GM12878 (cell line): ENCODE data around the gene SLC15A1. TPM values are rescaled to one million over a fixed set of nuclear protein-coding genes. Genes with fewer than 3 reads are reported as not detected.

ENCODE experiments used
- CBX5 ChIP-seq: sonication (generic); IDR thresholded peaks from 2 replicates; pipeline ENCODE4 v1.6.1; 2016; ENCODE audit warnings: low read depth, moderate library complexity, mild to moderate bottlenecking, inconsistent platforms
- CREB1 ChIP-seq: IDR thresholded peaks from 2 replicates; pipeline ENCODE4 v1.6.1; 2012; ENCODE audit warnings: low read depth, mild to moderate bottlenecking, inconsistent platforms
- E2F8 ChIP-seq: fragments of 450-650 bp; IDR thresholded peaks from 2 replicates; pipeline ENCODE4 v1.6.1; 2018; ENCODE audit warnings: mild to moderate bottlenecking, low read depth, moderate library complexity; ENCODE audit not compliant: partially characterized antibody
- EP300 ChIP-seq, 2 experiments: fragments of 150-350 bp in 1 of 2; IDR thresholded peaks; 2 replicates each; pipeline ENCODE4 v1.6.1; 2011 to 2012; ENCODE audit warnings: low read depth in 2 of 2, low read length in 2 of 2, borderline replicate concordance in 1 of 2, improper control_type of control experiment in 1 of 2, inconsistent platforms in 1 of 2; ENCODE audit not compliant: control insufficient read depth in 1 of 2
- IKZF1 ChIP-seq: fragments of 450-650 bp; conservative IDR thresholded peaks from 2 replicates; pipeline ENCODE4 v1.6.1; 2017; ENCODE audit warnings: antibody characterized with exemption, mild to moderate bottlenecking
- PKNOX1 ChIP-seq: fragments of 450-650 bp; IDR thresholded peaks from 2 replicates; pipeline ENCODE4 v1.6.1; 2016; ENCODE audit warnings: mild to moderate bottlenecking
- TCF7 ChIP-seq: IDR thresholded peaks from 2 replicates; pipeline ENCODE4 v1.6.1; 2014; ENCODE audit warnings: antibody characterized with exemption, borderline replicate concordance
- WRNIP1 ChIP-seq: IDR thresholded peaks from 2 replicates; pipeline ENCODE4 v1.6.1; 2011; ENCODE audit warnings: low read depth, low read length, improper control_type of control experiment, borderline replicate concordance
- polyA plus RNA-seq, 11 experiments: library from polyadenylated mRNA; depleted of rRNA in 4 of 11; unstranded in 6 of 11; stranded (reverse) in 5 of 11; fragments of >200 nt; fragmentation: Nextera tagmentation in 4 of 11; fragmentation: Illumina TruSeq in 1 of 11; extraction: Ambion mirVana in 4 of 11; extraction: Trizol in 1 of 11; gene quantifications; 1 replicate in 1 of 11; 2 replicates in 10 of 11; pipeline versions ENCODE4 v1.2.1 to v1.2.3, GENCODE V29; 2011 to 2016; ENCODE audit warnings: inconsistent platforms in 2 of 11, missing spikeins in 2 of 11, low read depth in 1 of 11
- total RNA-seq, 4 experiments: library from RNA; depleted of rRNA in 3 of 4; stranded (reverse); fragments of >200 nt in 3 of 4; fragmentation: Illumina TruSeq in 1 of 4; extraction: Trizol in 1 of 4; gene quantifications; 2 replicates each; pipeline versions ENCODE4 v1.2.1 to v1.2.3, GENCODE V29; 2013 to 2021
- TF ChIP-seq, protein P1 (sequence below): fragments of 450-650 bp; IDR thresholded peaks from 2 replicates; pipeline ENCODE4 v1.6.1; 2017; ENCODE audit warnings: low read depth, mild to moderate bottlenecking, moderate library complexity

The SLC15A1 gene
- total and polyA plus RNA-seq, 10 of the 15 experiments (the other 5 are each of a cell fraction or from before 2014, with no cell fraction given) = not detected

DNA sequence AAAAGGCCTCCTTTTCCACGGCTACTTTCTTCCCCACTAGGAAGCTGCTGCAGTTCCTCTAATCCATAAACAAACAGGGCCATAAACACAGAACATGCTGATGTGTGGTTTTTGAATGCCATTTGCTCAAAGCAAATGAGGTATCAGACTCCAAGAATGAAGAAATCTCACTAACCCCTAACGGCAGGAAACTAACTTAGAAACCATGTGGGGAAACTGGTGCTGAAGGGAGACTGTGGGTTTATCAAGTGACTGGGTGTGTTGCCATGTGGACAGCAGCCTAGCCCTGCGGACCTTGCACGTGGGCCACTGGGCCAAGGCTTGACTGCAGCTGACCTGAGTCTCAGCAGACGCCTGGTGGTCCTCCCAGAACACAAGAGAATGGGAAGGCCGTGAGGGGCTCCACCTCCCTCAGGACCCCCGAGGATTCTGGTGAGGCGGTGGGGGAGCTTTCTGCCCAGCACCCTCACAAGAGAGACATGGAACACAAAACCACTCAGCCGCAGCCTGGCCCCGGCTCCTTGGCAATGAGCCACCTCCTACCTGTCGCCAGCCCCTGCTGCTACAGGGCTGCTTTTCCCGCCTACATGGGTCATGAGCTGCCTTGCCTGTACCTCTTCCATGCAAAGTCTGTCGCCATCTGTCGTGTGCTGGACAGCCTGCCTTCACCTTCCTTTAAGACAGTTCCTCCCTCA, 10.6 kb downstream of the SLC15A1 start (continued):
- TF ChIP-seq PKNOX1 = no peak
- TF ChIP-seq EP300 (IDR thresholded peaks at IDR 0.05; ENCODE audit: borderline replicate concordance in 1 of 2, control insufficient read depth in 1 of 2, low read depth in 2 of 2, low read length in 2 of 2) = no peak
- no peak for TF ChIP-seq WRNIP1
- TF ChIP-seq CBX5 = no peak
- TF ChIP-seq, protein P1, sequence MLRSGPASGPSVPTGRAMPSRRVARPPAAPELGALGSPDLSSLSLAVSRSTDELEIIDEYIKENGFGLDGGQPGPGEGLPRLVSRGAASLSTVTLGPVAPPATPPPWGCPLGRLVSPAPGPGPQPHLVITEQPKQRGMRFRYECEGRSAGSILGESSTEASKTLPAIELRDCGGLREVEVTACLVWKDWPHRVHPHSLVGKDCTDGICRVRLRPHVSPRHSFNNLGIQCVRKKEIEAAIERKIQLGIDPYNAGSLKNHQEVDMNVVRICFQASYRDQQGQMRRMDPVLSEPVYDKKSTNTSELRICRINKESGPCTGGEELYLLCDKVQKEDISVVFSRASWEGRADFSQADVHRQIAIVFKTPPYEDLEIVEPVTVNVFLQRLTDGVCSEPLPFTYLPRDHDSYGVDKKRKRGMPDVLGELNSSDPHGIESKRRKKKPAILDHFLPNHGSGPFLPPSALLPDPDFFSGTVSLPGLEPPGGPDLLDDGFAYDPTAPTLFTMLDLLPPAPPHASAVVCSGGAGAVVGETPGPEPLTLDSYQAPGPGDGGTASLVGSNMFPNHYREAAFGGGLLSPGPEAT = no peak
- no peak for TF ChIP-seq CREB1
- no peak for TF ChIP-seq E2F8
- TF ChIP-seq IKZF1 = no peak
- no peak for TF ChIP-seq TCF7
